GM23338 (cell line): ENCODE measurements around the gene SLC9A9. TPM values are rescaled to one million over a fixed set of nuclear protein-coding genes. Genes with fewer than 3 reads are reported as not detected.

Experiments used
- ATAC-seq: fragments of 200-7000 bp; cut with Tn5 transposase; 3 replicates; pipeline ENCODE4 v1.9.1; 2020
- DNase-seq: peaks from one replicate; pipeline ENCODE4 v3.0.0-alpha.2; 2015; ENCODE audit warnings: low spot score
- H2AFZ ChIP-seq: fragments of 200-600 bp; sonication (generic); 2 replicates; pipeline ENCODE4 v1.8.0; 2016; ENCODE audit warnings: antibody characterized with exemption, mild to moderate bottlenecking, moderate library complexity
- H3F3A ChIP-seq: fragments of 200-600 bp; sonication (generic); replicated peaks from 2 replicates; pipeline ENCODE4 v1.8.0; 2017; ENCODE audit warnings: antibody characterized with exemption, mixed run types, low read depth
- H3K27ac ChIP-seq: fragments of 200-600 bp; sonication (generic); 2 replicates; pipeline ENCODE4 v1.6.1; 2016; ENCODE audit warnings: low read depth
- H3K27me3 ChIP-seq: fragments of 200-600 bp; sonication (generic); 2 replicates; pipeline ENCODE4 v1.8.0; 2016; ENCODE audit warnings: mild to moderate bottlenecking, mixed run types, moderate library complexity; ENCODE audit not compliant: insufficient read depth
- H3K36me3 ChIP-seq: fragments of 200-600 bp; sonication (generic); 2 replicates; pipeline ENCODE4 v1.8.0; 2016; ENCODE audit warnings: mild to moderate bottlenecking; ENCODE audit not compliant: insufficient read depth
- H3K4me1 ChIP-seq: fragments of 200-600 bp; sonication (generic); 2 replicates; pipeline ENCODE4 v1.8.0; 2016; ENCODE audit warnings: mild to moderate bottlenecking, moderate library complexity; ENCODE audit not compliant: insufficient read depth
- H3K4me2 ChIP-seq: fragments of 200-600 bp; sonication (generic); 2 replicates; pipeline ENCODE4 v1.7.1; 2017; ENCODE audit warnings: mixed run types
- H3K4me3 ChIP-seq: fragments of 200-600 bp; sonication (generic); 2 replicates; pipeline ENCODE4 v1.6.1; 2016; ENCODE audit warnings: mixed run types
- H3K79me2 ChIP-seq: fragments of 200-600 bp; sonication (generic); replicated peaks from 2 replicates; pipeline ENCODE4 v1.8.0; 2017; ENCODE audit warnings: mild to moderate bottlenecking; ENCODE audit not compliant: insufficient read depth
- H3K9me2 ChIP-seq: fragments of 200-600 bp; sonication (generic); 2 replicates; pipeline ENCODE4 v1.8.0; 2017; ENCODE audit not compliant: insufficient read depth
- H4K20me1 ChIP-seq: fragments of 200-600 bp; sonication (generic); replicated peaks from 2 replicates; pipeline ENCODE4 v1.8.0; 2017; ENCODE audit warnings: mild to moderate bottlenecking; ENCODE audit not compliant: insufficient read depth
- H3K27ac Mint-ChIP-seq: 2 replicates; pipeline ENCODE4 v1.8.0; 2020; ENCODE audit warnings: inconsistent platforms, mild to moderate bottlenecking, moderate library complexity, mixed read lengths
- H3K27me3 Mint-ChIP-seq: 3 replicates; pipeline ENCODE4 v1.8.0; 2022; ENCODE audit warnings: low read depth, mild to moderate bottlenecking, moderate library complexity, mixed read lengths, inconsistent platforms; ENCODE audit not compliant: insufficient read depth, poor library complexity
- H3K36me3 Mint-ChIP-seq: 3 replicates; pipeline ENCODE4 v1.8.0; 2021; ENCODE audit warnings: low read depth, mild to moderate bottlenecking, inconsistent platforms, moderate library complexity, mixed read lengths
- H3K4me1 Mint-ChIP-seq: 3 replicates; pipeline ENCODE4 v1.8.0; 2020; ENCODE audit warnings: mild to moderate bottlenecking, inconsistent platforms, mixed read lengths
- H3K4me3 Mint-ChIP-seq: 3 replicates; pipeline ENCODE4 v1.8.0; 2021; ENCODE audit warnings: moderate library complexity, mild to moderate bottlenecking, inconsistent platforms, mixed read lengths
- H3K9me3 Mint-ChIP-seq: 3 replicates; pipeline ENCODE4 v1.8.0; 2020; ENCODE audit warnings: moderate library complexity, mild to moderate bottlenecking, inconsistent platforms, mixed read lengths
- CREB1 ChIP-seq: fragments of 250-450 bp; sonication (Bioruptor Pico); IDR thresholded peaks from 2 replicates; pipeline ENCODE4 v1.5.0; 2020; ENCODE audit warnings: low read depth, mild to moderate bottlenecking, moderate library complexity
- JUNB ChIP-seq: IDR thresholded peaks from one replicate; pipeline ENCODE4 v1.6.1; 2016; ENCODE audit warnings: antibody characterized with exemption; ENCODE audit not compliant: unreplicated experiment
- NANOG ChIP-seq: IDR thresholded peaks from 2 replicates; pipeline ENCODE4 v1.6.1; 2016; ENCODE audit warnings: antibody characterized with exemption, borderline replicate concordance
- POLR2AphosphoS5 ChIP-seq: IDR thresholded peaks from 2 replicates; pipeline ENCODE4 v1.6.1; 2016; ENCODE audit warnings: antibody characterized with exemption, low read depth
- STAT1 ChIP-seq: IDR thresholded peaks from one replicate; pipeline ENCODE4 v1.6.1; 2016; ENCODE audit warnings: antibody characterized with exemption; ENCODE audit not compliant: unreplicated experiment
- ZNF114 ChIP-seq: fragments of 250-450 bp; sonication (Bioruptor Pico); IDR thresholded peaks from 2 replicates; pipeline ENCODE4 v1.5.0; 2020; ENCODE audit warnings: mild to moderate bottlenecking, moderate library complexity
- polyA plus RNA-seq: library from polyadenylated mRNA; unstranded; fragments of >200 nt; fragmentation: Nextera tagmentation; extraction: Ambion mirVana; gene quantifications from 2 replicates; pipeline ENCODE4 v1.2.1, GENCODE V29; 2016
- total RNA-seq: library from RNA; depleted of rRNA; stranded (reverse); fragments of >200 nt; shearing (Covaris generic); gene quantifications from 2 replicates; pipeline ENCODE4 v1.2.3, GENCODE V29; 2014
- TF ChIP-seq, protein P1 (sequence below): IDR thresholded peaks from one replicate; pipeline ENCODE4 v1.6.1; 2018; ENCODE audit warnings: antibody characterized with exemption; ENCODE audit not compliant: unreplicated experiment
- TF ChIP-seq, protein P2 (sequence below): fragments of 250-450 bp; sonication (Bioruptor Pico); IDR thresholded peaks from 2 replicates; pipeline ENCODE4 v1.5.0; 2020; ENCODE audit warnings: mild to moderate bottlenecking, moderate library complexity

SLC9A9 gene
- total and polyA plus RNA-seq, 2 experiments from 2014 or later: 1.3 to 1.6 TPM

DNA sequence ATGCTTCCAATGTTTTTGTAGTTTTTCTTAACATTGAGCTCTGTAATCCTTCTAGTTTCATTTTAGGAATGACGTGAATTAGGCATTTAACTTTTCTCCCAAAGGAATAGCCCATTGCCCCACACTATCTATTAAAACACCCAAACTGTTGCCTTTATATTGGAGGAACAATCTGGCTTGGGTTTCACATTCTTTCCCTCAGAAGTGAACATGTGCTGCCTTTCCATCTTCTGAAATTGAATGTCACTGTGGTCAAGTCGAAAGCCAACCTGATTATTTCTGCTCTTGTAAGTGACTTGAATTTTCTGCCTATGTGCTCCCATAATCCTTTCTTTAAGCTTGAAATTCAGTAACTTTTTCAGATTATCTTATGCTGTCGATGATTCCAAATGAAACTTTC lies 214.5 kb downstream of the SLC9A9 start:
- no peak for DNase-seq
- Histone ChIP-seq H3K4me2 (no peak overlapping the region), H3K79me2 (no peaks in the 10 kb centered on the region), H3K9me2 (no peaks in the 10 kb centered on the region), H3K36me3 (no peaks in the 10 kb centered on the region), H3K4me3 (no peak overlapping the region), H3K4me1 (no peaks in the 10 kb centered on the region), H3K27me3 (no peaks in the 10 kb centered on the region), H3F3A (no peaks in the 10 kb centered on the region), H3K27ac (no peak overlapping the region), H2AFZ (no peak overlapping the region), H4K20me1 (no peaks in the 10 kb centered on the region)
- no peak for ATAC-seq
- Mint-ChIP-seq H3K27ac (no peak overlapping the region), H3K4me3 (no peak overlapping the region), H3K4me1 (no peaks in the 10 kb centered on the region), H3K9me3 (peaks cover 3% of the 10 kb centered on the region; the same call in 1 of the 3 replicates), H3K27me3 (no peaks in the 10 kb centered on the region), H3K36me3 (no peaks in the 10 kb centered on the region)
- TF ChIP-seq JUNB (no peak), STAT1 (no peak), POLR2AphosphoS5 (no peak), CREB1 (no peak), NANOG (no peak), ZNF114 (CRISPR knock-in tag) (no peak)
- TF ChIP-seq, protein P1, sequence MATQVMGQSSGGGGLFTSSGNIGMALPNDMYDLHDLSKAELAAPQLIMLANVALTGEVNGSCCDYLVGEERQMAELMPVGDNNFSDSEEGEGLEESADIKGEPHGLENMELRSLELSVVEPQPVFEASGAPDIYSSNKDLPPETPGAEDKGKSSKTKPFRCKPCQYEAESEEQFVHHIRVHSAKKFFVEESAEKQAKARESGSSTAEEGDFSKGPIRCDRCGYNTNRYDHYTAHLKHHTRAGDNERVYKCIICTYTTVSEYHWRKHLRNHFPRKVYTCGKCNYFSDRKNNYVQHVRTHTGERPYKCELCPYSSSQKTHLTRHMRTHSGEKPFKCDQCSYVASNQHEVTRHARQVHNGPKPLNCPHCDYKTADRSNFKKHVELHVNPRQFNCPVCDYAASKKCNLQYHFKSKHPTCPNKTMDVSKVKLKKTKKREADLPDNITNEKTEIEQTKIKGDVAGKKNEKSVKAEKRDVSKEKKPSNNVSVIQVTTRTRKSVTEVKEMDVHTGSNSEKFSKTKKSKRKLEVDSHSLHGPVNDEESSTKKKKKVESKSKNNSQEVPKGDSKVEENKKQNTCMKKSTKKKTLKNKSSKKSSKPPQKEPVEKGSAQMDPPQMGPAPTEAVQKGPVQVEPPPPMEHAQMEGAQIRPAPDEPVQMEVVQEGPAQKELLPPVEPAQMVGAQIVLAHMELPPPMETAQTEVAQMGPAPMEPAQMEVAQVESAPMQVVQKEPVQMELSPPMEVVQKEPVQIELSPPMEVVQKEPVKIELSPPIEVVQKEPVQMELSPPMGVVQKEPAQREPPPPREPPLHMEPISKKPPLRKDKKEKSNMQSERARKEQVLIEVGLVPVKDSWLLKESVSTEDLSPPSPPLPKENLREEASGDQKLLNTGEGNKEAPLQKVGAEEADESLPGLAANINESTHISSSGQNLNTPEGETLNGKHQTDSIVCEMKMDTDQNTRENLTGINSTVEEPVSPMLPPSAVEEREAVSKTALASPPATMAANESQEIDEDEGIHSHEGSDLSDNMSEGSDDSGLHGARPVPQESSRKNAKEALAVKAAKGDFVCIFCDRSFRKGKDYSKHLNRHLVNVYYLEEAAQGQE: no peak

DNA sequence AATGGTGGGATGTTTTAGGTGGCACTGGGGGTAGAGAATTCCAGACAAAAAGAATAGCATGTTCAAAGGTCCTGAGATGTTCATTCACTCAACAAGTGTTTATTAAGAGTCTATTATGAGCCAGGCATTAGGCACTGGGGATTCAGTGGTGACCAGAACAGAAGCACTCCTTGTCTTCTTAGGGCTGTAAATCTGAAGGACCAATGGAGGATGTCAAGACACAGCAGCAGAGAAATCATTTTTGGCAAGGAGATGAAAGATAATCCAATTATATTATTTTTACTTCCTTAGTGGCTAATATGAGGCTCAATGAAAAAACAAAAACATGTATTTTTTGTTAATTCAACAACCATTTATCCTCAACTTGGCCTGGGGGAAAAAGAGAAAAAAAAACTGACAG lies 218.5 kb downstream of the SLC9A9 start:
- Histone ChIP-seq H3K4me1 (no peaks in the 10 kb centered on the region), H3K79me2 (no peaks in the 10 kb centered on the region), H3K4me3 (no peak overlapping the region), H3K4me2 (no peak overlapping the region), H3K27me3 (no peaks in the 10 kb centered on the region), H4K20me1 (no peaks in the 10 kb centered on the region), H3K36me3 (no peaks in the 10 kb centered on the region), H3F3A (no peaks in the 10 kb centered on the region), H2AFZ (no peak overlapping the region), H3K9me2 (no peaks in the 10 kb centered on the region), H3K27ac (no peak overlapping the region)
- Mint-ChIP-seq H3K27ac (no peak overlapping the region), H3K9me3 (peaks cover 6% of the 10 kb centered on the region; the same call in 1 of the 3 replicates), H3K36me3 (no peaks in the 10 kb centered on the region; the same call in 2 of the 3 replicates), H3K27me3 (no peaks in the 10 kb centered on the region), H3K4me3 (no peak overlapping the region), H3K4me1 (no peaks in the 10 kb centered on the region)
- no peak for ATAC-seq
- DNase-seq: no peak
- TF ChIP-seq, protein P1: no peak
- TF ChIP-seq, protein P2, sequence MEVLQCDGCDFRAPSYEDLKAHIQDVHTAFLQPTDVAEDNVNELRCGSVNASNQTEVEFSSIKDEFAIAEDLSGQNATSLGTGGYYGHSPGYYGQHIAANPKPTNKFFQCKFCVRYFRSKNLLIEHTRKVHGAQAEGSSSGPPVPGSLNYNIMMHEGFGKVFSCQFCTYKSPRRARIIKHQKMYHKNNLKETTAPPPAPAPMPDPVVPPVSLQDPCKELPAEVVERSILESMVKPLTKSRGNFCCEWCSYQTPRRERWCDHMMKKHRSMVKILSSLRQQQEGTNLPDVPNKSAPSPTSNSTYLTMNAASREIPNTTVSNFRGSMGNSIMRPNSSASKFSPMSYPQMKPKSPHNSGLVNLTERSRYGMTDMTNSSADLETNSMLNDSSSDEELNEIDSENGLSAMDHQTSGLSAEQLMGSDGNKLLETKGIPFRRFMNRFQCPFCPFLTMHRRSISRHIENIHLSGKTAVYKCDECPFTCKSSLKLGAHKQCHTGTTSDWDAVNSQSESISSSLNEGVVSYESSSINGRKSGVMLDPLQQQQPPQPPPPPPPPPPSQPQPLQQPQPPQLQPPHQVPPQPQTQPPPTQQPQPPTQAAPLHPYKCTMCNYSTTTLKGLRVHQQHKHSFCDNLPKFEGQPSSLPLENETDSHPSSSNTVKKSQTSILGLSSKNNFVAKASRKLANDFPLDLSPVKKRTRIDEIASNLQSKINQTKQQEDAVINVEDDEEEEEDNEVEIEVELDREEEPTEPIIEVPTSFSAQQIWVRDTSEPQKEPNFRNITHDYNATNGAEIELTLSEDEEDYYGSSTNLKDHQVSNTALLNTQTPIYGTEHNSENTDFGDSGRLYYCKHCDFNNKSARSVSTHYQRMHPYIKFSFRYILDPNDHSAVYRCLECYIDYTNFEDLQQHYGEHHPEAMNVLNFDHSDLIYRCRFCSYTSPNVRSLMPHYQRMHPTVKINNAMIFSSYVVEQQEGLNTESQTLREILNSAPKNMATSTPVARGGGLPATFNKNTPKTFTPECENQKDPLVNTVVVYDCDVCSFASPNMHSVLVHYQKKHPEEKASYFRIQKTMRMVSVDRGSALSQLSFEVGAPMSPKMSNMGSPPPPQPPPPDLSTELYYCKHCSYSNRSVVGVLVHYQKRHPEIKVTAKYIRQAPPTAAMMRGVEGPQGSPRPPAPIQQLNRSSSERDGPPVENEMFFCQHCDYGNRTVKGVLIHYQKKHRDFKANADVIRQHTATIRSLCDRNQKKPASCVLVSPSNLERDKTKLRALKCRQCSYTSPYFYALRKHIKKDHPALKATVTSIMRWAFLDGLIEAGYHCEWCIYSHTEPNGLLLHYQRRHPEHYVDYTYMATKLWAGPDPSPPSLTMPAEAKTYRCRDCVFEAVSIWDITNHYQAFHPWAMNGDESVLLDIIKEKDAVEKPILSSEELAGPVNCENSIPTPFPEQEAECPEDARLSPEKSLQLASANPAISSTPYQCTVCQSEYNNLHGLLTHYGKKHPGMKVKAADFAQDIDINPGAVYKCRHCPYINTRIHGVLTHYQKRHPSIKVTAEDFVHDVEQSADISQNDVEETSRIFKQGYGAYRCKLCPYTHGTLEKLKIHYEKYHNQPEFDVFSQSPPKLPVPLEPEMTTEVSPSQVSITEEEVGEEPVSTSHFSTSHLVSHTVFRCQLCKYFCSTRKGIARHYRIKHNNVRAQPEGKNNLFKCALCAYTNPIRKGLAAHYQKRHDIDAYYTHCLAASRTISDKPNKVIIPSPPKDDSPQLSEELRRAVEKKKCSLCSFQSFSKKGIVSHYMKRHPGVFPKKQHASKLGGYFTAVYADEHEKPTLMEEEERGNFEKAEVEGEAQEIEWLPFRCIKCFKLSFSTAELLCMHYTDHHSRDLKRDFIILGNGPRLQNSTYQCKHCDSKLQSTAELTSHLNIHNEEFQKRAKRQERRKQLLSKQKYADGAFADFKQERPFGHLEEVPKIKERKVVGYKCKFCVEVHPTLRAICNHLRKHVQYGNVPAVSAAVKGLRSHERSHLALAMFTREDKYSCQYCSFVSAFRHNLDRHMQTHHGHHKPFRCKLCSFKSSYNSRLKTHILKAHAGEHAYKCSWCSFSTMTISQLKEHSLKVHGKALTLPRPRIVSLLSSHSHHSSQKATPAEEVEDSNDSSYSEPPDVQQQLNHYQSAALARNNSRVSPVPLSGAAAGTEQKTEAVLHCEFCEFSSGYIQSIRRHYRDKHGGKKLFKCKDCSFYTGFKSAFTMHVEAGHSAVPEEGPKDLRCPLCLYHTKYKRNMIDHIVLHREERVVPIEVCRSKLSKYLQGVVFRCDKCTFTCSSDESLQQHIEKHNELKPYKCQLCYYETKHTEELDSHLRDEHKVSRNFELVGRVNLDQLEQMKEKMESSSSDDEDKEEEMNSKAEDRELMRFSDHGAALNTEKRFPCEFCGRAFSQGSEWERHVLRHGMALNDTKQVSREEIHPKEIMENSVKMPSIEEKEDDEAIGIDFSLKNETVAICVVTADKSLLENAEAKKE (CRISPR knock-in tag): no peak
